GM21381 (cell line): Measurements from ENCODE around the gene ACSL5.
A peak's percentile ranks its signal among the peaks of the same experiment; 100 is the strongest.
"Not testable (repeated sequence)": the region's sequence is repeated elsewhere in the genome, so short reads cannot be mapped to it uniquely, and the experiment has no call there.

Experiments used
- ATAC-seq: cut with Tn5 transposase; IDR thresholded peaks from one replicate; pipeline ENCODE4 v1.9.1; 2021; ENCODE audit warnings: mild to moderate bottlenecking, moderate library complexity; ENCODE audit not compliant: unreplicated experiment

The ACSL5 gene

GRCh38 chr10:112406806-112407205, 32.9 kb downstream of the ACSL5 start:
- ATAC-seq: not testable (repeated sequence)

- no peak for ATAC-seq
Measured at GRCh38 chr10:112407696-112408095, 33.8 kb downstream of the ACSL5 start.

- ATAC-seq: no peak
Measured at GRCh38 chr10:112409299-112409698, 35.4 kb downstream of the ACSL5 start.

GRCh38 chr10:112409755-112410154, 35.8 kb downstream of the ACSL5 start:
- no peak for ATAC-seq

GRCh38 chr10:112412696-112413095, 38.8 kb downstream of the ACSL5 start:
- ATAC-seq: no peak

- no peak for ATAC-seq
Measured at GRCh38 chr10:112421731-112422130, 47.8 kb downstream of the ACSL5 start.

- no peak for ATAC-seq
Measured at GRCh38 chr10:112424651-112425050, 50.7 kb downstream of the ACSL5 start.

GRCh38 chr10:112426111-112426510, 52.2 kb downstream of the ACSL5 start:
- no peak for ATAC-seq

- ATAC-seq: no peak
Measured at GRCh38 chr10:112429147-112429546, 55.2 kb downstream of the ACSL5 start.

GRCh38 chr10:112429654-112430230, 55.8 kb downstream of the ACSL5 start:
- no peak for ATAC-seq

GRCh38 chr10:112433136-112433535, 59.2 kb downstream of the ACSL5 start:
- no peak for ATAC-seq

GRCh38 chr10:112434988-112435619, 61.2 kb downstream of the ACSL5 start:
- no peak for ATAC-seq

GRCh38 chr10:112438356-112438755, 64.4 kb downstream of the ACSL5 start:
- ATAC-seq: no peak

GRCh38 chr10:112441520-112441919, 67.6 kb downstream of the ACSL5 start:
- ATAC-seq: no peak

GRCh38 chr10:112442063-112442462, 68.1 kb downstream of the ACSL5 start:
- no peak for ATAC-seq

- no peak for ATAC-seq
Measured at GRCh38 chr10:112446055-112446854, 72.3 kb downstream of the ACSL5 start.

GRCh38 chr10:112446855-112447619, 73.1 kb downstream of the ACSL5 start, which contains the start of the genes VTI1A and ZDHHC6:
VTI1A (plus strand) TSS chr10:112447215; CDS start chr10:112447374, 159 bp downstream.
ZDHHC6 (minus strand) TSS chr10:112446914; CDS start chr10:112445436, 1,478 bp downstream.
- peak; percentile 95 for ATAC-seq

GRCh38 chr10:112447620-112447928, 73.7 kb downstream of the ACSL5 start:
- ATAC-seq: no peak

GRCh38 chr10:112448888-112449287, 75.0 kb downstream of the ACSL5 start:
- ATAC-seq: no peak

- no peak for ATAC-seq
Measured at GRCh38 chr10:112454910-112455779, 81.2 kb downstream of the ACSL5 start.
